Stimulated activated CD8-positive, alpha-beta memory T cell treated with anti-CD3 and anti-CD28 coated beads, Interleukin-7, amount 100 ng/mL, for 24 hours (primary cell): ENCODE results near the gene PANK4.

Experiments used
- DNase-seq: peaks from one replicate; pipeline ENCODE4 v3.0.0-alpha.2; 2020; ENCODE audit warnings: low read depth

PANK4 gene

GRCh38 chr1:2512862-2513421 lies 13.5 kb downstream of the PANK4 start:
- no peak for DNase-seq

DNA sequence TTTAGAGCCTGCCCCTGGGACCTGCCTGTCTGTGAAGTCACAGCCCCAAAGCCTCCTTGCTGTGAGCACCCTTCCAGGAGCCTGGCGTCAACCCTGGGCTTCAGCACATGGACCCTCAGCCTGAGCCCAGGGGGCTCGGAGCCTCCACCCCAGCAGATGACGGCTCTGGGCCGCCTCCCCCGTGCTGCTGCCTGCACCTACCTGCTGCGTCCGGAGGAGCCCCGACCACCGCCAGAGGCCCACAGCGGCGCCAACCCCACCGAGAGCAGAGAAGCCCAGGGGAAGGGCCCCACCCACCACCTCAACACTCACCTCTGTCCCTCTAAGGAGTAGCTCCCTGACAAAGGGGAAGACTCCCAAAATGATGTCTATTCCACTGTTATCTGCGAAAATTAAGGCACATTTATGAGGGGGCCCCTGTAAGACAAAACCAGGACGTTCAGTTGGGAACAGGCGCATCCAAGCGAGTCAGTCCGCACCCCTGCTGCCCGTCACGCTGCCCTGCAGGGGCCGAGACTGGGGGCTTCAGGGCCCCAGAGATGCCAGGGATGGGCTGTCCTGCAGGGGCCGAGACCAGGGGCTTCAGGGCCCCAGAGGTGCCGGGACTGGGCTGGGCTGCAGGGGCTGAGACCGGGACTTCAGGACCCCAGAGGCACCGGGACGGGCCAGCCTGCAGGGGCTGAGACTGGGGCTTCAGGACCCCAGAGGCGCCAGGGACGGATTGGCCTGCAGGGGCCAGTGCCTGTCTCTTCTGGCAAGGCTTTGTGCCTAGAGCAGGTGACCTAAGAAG lies 15.8 kb downstream of the PANK4 start:
- DNase-seq = no peak

- no peak for DNase-seq
Measured at GRCh38 chr1:2509589-2509988, 16.8 kb downstream of the PANK4 start.

GRCh38 chr1:2508751-2509150 lies 17.6 kb downstream of the PANK4 start:
- no peak for DNase-seq

DNA sequence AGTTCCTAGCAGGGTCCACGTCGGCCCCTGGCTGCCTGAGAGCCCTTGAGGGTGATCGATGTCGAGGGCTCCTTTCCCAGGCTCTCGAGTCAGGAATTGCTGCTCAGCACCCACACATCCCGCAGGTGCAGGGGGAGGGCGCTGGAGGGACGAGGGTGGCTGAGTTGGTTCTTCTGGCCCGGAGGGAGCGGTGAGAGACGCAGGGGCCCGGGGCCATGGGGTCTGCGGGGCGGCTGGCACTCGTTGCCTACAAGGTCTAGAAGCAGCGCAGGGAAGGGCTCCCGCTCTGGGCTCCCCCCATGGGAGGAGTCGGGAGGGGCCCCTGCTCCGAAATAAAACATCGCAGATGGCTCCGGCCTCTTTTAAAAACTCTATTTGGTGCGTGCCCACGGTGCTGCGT lies 18.2 kb downstream of the PANK4 start:
- no peak for DNase-seq

- DNase-seq = no peak
Measured at GRCh38 chr1:2507744-2508155, 18.6 kb downstream of the PANK4 start.

- DNase-seq = no peak
Measured at GRCh38 chr1:2506901-2507565, 19.4 kb downstream of the PANK4 start.

DNA sequence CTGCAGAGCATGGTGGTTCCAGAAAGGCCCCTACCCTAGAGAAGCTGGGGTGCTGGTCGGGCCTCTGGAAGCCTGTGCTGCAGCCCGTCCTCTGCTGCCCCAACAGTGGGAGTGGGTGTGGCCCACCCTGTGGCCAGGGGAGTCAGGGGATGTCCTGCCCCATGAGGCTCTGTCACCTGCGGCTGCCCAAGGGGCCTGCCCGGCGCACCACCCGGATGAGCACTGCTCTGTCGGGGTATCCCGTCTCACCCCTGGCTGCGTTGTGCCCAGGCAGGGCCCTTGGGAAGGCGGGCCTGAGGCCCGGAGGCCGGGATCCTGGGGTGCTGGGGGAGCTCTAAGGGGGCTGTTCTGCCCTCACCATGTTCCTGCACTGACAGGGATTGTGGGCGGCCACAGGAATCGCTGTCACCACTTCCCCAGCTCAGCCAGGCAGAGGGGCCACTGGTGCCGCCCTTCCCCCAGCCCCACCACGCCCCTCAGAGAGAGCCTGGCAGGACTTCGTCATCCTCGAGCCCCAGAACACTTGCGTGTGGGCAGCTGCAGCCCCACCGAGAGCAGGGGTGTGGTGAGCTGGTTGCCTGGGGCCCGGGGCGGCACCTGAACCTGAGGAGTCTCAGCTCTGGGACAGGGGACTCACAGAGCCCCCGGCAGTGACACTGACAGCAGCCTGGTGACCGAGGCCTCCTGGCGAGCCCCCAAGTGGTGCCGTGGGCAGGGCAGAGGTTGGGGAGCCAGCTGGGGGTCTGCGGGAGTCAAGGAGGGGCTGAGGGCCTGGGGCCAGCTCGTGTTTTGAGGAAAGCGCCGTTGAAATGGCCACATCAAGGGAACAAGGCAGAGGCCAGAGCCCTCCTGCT lies 20.2 kb downstream of the PANK4 start:
- no peak for DNase-seq

GRCh38 chr1:2505461-2505994 lies 20.9 kb downstream of the PANK4 start:
- no peak for DNase-seq

GRCh38 chr1:2504949-2505272 lies 21.5 kb downstream of the PANK4 start:
- no peak for DNase-seq

GRCh38 chr1:2504225-2504948 lies 22.0 kb downstream of the PANK4 start:
- no peak for DNase-seq

DNA sequence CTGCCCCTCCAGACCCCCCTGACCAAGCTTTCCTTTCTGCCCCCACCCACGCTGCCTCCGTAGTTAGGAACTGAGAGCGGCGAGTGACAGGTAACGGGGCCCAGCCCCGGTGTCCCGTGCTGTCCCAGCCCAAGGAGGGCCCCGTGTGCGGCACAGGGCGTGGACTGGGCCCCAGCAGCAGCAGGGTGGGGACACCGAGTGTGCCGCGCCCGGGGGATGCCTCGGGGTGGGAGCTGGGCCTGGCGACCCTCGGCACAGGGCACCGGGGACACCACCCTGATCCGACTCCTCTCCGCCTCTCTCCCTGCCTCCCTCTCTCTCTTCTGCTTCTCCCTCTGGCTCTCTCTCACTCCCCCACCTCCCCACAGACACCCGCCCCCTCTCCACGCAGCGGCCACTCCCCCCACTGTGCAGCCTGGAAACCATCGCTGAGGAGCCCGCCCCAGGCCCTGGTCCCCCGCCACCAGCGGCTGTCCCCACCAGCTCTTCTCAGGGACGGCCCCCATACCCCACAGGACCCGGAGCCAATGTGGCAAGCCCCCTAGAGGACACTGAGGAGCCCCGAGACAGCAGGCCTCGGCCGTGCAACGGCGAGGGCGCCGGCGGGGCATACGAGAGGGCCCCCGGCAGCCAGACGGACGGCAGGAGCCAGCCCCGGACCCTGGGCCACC lies 22.7 kb downstream of the PANK4 start:
- no peak for DNase-seq

- DNase-seq = no peak
Measured at GRCh38 chr1:2502661-2503553, 23.5 kb downstream of the PANK4 start.

- no peak for DNase-seq
Measured at GRCh38 chr1:2502210-2502609, 24.2 kb downstream of the PANK4 start.

DNA sequence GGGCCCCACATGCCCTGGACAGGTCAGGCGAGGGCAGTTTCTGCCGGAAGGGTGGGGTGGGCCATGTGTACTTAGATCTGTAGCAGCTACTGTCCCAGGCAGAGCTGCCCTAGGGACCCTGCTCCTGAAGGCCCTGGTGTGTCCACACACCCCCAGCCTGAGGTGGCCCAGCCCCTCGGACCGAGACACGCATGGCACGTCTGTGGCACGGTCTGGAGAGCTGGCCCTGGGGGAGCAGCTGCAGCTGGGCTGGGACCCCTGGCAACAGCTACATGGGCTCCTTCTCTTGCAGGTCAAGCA lies 24.6 kb downstream of the PANK4 start:
- no peak for DNase-seq

- no peak for DNase-seq
Measured at GRCh38 chr1:2501041-2501819, 25.2 kb downstream of the PANK4 start.

- DNase-seq = no peak
Measured at GRCh38 chr1:2499986-2500596, 26.3 kb downstream of the PANK4 start.

DNA sequence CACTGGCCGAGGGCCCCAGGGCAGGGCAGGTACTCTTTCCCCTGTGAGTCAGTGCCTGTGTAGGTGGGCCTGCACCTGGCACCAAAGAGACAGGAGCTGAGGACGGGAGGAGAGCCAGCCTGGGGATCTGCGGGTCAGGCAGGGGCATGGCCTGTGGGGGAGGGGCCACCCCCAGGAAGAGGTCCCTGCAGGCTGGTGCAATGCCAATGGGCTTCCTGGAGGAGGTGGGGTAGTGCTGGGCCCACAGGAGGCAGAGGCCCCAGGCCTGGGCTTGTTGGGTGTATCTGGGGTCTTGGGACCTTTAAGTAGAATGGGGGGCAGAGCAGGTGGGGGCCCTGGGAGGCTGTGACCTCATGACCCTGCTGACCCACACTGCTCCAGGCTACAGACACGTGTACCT lies 27.1 kb downstream of the PANK4 start:
- DNase-seq = no peak

- no peak for DNase-seq
Measured at GRCh38 chr1:2498648-2499047, 27.7 kb downstream of the PANK4 start.
